Neural progenitor cell (in vitro differentiated cells): Measurements from ENCODE around the gene PARP3. TPM values are rescaled to one million over a fixed set of nuclear protein-coding genes. Genes with fewer than 3 reads are reported as not detected.

Experiments
- DNase-seq: peaks from one replicate; pipeline ENCODE4 v3.0.0-alpha.2; 2016; ENCODE audit warnings: low spot score
- H2AFZ ChIP-seq: fragments of 200-600 bp; sonication (generic); replicated peaks from 2 replicates; pipeline ENCODE4 v1.6.1; 2016; ENCODE audit warnings: antibody characterized with exemption
- H3F3A ChIP-seq: fragments of 200-600 bp; sonication (generic); 2 replicates; pipeline ENCODE4 v1.6.1; 2016; ENCODE audit warnings: antibody characterized with exemption, low read depth
- H3K27ac ChIP-seq: fragments of 200-600 bp; sonication (generic); 2 replicates; pipeline ENCODE4 v1.5.1; 2016; ENCODE audit warnings: mild to moderate bottlenecking
- H3K27me3 ChIP-seq: fragments of 200-600 bp; sonication (generic); 2 replicates; pipeline ENCODE4 v1.6.1; 2016; ENCODE audit warnings: mild to moderate bottlenecking, moderate library complexity
- H3K36me3 ChIP-seq: fragments of 200-600 bp; sonication (generic); 2 replicates; pipeline ENCODE4 v1.5.1; 2016
- H3K4me1 ChIP-seq: fragments of 200-600 bp; sonication (generic); 2 replicates; pipeline ENCODE4 v1.6.1; 2016; ENCODE audit warnings: mixed run types
- H3K4me2 ChIP-seq: fragments of 200-600 bp; sonication (generic); 2 replicates; pipeline ENCODE4 v1.6.1; 2016
- H3K4me3 ChIP-seq: fragments of 200-600 bp; sonication (generic); 2 replicates; pipeline ENCODE4 v1.5.1; 2016
- H3K79me2 ChIP-seq: fragments of 200-600 bp; sonication (generic); 2 replicates; pipeline ENCODE4 v1.6.1; 2016; ENCODE audit warnings: low read depth
- H3K9ac ChIP-seq: fragments of 200-600 bp; sonication (generic); 2 replicates; pipeline ENCODE4 v1.6.1; 2016
- H3K9me3 ChIP-seq: fragments of 200-600 bp; sonication (generic); 2 replicates; pipeline ENCODE4 v1.5.1; 2016; ENCODE audit warnings: low read depth
- H4K20me1 ChIP-seq: fragments of 200-600 bp; sonication (generic); 2 replicates; pipeline ENCODE4 v1.6.1; 2016; ENCODE audit warnings: low read depth
- H3K27ac Mint-ChIP-seq: 3 replicates; pipeline ENCODE4 v1.8.0; 2021; ENCODE audit warnings: mixed read lengths
- H3K27me3 Mint-ChIP-seq: 2 replicates; pipeline ENCODE4 v1.8.0; 2022; ENCODE audit warnings: low read depth, mild to moderate bottlenecking, inconsistent platforms, moderate library complexity, mixed read lengths; ENCODE audit not compliant: insufficient read depth
- H3K36me3 Mint-ChIP-seq: 3 replicates; pipeline ENCODE4 v1.8.0; 2021; ENCODE audit warnings: mixed read lengths
- H3K4me1 Mint-ChIP-seq: 3 replicates; pipeline ENCODE4 v1.8.0; 2021; ENCODE audit warnings: mixed read lengths
- H3K4me3 Mint-ChIP-seq: 3 replicates; pipeline ENCODE4 v1.8.0; 2021; ENCODE audit warnings: mild to moderate bottlenecking, moderate library complexity, mixed read lengths
- H3K9me3 Mint-ChIP-seq: 3 replicates; pipeline ENCODE4 v1.8.0; 2020; ENCODE audit warnings: mixed read lengths
- EZH2 ChIP-seq: fragments of 200-600 bp; sonication (generic); IDR thresholded peaks from 2 replicates; pipeline ENCODE4 v1.6.1; 2017; ENCODE audit warnings: antibody characterized with exemption, mild to moderate bottlenecking, moderate library complexity
- EZH2phosphoT487 ChIP-seq: fragments of 200-600 bp; sonication (generic); IDR thresholded peaks from 2 replicates; pipeline ENCODE4 v1.6.1; 2017; ENCODE audit warnings: antibody characterized with exemption
- total RNA-seq: library from RNA; depleted of rRNA; stranded (reverse); fragments of >200 nt; gene quantifications from 2 replicates; pipeline ENCODE4 v1.2.3, GENCODE V29; 2015; ENCODE audit warnings: low replicate concordance
- TF ChIP-seq, protein P1 (sequence below): fragments of 200-600 bp; sonication (generic); IDR thresholded peaks from 2 replicates; pipeline ENCODE4 v1.5.1; 2017; ENCODE audit warnings: antibody characterized with exemption, mild to moderate bottlenecking

PARP3 gene
- total RNA-seq, 1 donor from 2014 or later: 3.9 TPM

DNA sequence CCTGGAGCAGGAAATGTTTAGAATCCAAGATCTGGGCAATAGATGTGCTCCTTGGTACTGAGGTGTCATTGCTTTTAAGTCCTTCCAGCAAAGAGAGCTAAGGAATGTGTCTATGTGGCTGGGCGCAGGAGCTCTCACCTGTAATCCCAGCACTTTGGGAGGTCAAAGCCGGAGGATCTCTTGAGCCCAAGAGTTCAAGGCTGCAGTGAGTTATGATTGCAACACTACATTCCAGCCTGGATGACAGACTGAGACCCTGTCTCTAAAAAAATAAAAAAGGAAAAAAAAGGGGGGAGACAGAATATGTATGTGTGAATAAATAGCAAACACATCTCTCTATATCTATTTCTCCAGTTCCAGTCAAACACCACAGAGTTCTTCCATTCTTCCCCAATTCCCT is 8.7 kb downstream of the PARP3 start:
- Histone ChIP-seq H2AFZ (no peak overlapping the region), H3F3A (peaks cover 6% of the 10 kb centered on the region), H3K4me2 (no peak overlapping the region), H4K20me1 (peaks cover 8% of the 10 kb centered on the region), H3K4me1 (peaks cover 4% of the 10 kb centered on the region), H3K4me3 (no peak overlapping the region), H3K9ac (no peak overlapping the region), H3K27ac (no peak overlapping the region), H3K79me2 (no peaks in the 10 kb centered on the region), H3K27me3 (peaks cover 77% of the 10 kb centered on the region), H3K36me3 (no peaks in the 10 kb centered on the region), H3K9me3 (no peaks in the 10 kb centered on the region)
- no peak for DNase-seq
- TF ChIP-seq, protein P1, sequence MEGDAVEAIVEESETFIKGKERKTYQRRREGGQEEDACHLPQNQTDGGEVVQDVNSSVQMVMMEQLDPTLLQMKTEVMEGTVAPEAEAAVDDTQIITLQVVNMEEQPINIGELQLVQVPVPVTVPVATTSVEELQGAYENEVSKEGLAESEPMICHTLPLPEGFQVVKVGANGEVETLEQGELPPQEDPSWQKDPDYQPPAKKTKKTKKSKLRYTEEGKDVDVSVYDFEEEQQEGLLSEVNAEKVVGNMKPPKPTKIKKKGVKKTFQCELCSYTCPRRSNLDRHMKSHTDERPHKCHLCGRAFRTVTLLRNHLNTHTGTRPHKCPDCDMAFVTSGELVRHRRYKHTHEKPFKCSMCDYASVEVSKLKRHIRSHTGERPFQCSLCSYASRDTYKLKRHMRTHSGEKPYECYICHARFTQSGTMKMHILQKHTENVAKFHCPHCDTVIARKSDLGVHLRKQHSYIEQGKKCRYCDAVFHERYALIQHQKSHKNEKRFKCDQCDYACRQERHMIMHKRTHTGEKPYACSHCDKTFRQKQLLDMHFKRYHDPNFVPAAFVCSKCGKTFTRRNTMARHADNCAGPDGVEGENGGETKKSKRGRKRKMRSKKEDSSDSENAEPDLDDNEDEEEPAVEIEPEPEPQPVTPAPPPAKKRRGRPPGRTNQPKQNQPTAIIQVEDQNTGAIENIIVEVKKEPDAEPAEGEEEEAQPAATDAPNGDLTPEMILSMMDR: no peak
- TF ChIP-seq EZH2phosphoT487 (no peak), EZH2 (no peak)
- H3K9me3 Mint-ChIP-seq: no peaks in the 10 kb centered on the region
- H3K27me3 Mint-ChIP-seq: peaks cover 6% of the 10 kb centered on the region
- H3K4me1 Mint-ChIP-seq: peaks cover 10% of the 10 kb centered on the region
- H3K4me3 Mint-ChIP-seq: no peak overlapping the region
- no peak overlapping the region for H3K27ac Mint-ChIP-seq
- no peaks in the 10 kb centered on the region for H3K36me3 Mint-ChIP-seq

DNA sequence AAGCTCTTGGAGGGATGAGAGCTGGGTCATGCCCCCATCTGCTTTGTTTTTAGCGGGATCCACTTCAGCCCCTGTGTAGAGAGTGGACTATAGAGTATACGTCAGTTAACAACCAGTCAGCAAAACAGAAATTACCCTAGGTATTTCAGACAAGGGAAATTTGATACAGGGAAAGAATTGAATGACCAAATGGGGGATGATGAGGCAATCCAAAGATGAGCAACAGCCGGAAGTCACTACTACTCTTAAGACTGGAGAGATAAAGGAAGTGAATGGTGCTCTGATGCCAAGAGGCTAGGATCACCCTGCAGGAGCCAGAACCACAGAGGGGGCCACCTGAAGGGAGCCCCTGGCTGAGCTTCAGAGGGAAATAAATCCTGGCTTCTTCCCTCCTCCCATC is 11.3 kb downstream of the PARP3 start:
- Histone ChIP-seq H3K4me2 (no peak overlapping the region), H3K27ac (no peak overlapping the region), H3K4me1 (peaks cover 13% of the 10 kb centered on the region), H3F3A (peaks cover 21% of the 10 kb centered on the region), H3K27me3 (peaks cover 84% of the 10 kb centered on the region), H3K79me2 (no peaks in the 10 kb centered on the region), H3K36me3 (no peaks in the 10 kb centered on the region), H3K9me3 (no peaks in the 10 kb centered on the region), H3K9ac (no peak overlapping the region), H4K20me1 (peaks cover 17% of the 10 kb centered on the region), H3K4me3 (no peak overlapping the region), H2AFZ (no peak overlapping the region)
- TF ChIP-seq, protein P1: no peak
- TF ChIP-seq EZH2 (no peak), EZH2phosphoT487 (no peak)
- Mint-ChIP-seq H3K9me3 (no peaks in the 10 kb centered on the region), H3K4me1 (peaks cover 10% of the 10 kb centered on the region), H3K27ac (no peak overlapping the region), H3K36me3 (peaks cover 3% of the 10 kb centered on the region), H3K4me3 (no peak overlapping the region), H3K27me3 (peaks cover 4% of the 10 kb centered on the region)
- DNase-seq: no peak

DNA sequence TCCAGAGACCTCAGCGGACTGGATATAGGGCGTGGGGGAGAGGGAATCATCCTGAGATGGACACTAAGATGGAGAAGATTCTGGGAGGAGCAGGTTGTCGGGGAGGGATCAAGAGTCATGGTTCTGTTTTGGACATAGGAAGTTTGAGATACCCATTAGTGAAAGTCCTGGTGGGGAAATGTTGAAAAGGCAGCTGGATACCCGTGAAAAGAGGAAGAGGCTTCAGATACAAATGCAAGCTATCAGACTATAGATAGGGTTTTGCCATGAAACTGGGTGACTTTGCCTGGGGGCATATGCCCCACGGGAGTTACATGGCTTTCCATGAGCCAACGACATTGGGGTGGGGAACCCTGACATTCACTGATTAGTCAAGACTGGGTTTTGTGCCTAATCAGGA is 11.9 kb downstream of the PARP3 start:
- Mint-ChIP-seq H3K4me3 (no peak overlapping the region), H3K36me3 (peaks cover 3% of the 10 kb centered on the region), H3K4me1 (peaks cover 10% of the 10 kb centered on the region), H3K27ac (no peak overlapping the region), H3K9me3 (no peaks in the 10 kb centered on the region), H3K27me3 (peaks cover 4% of the 10 kb centered on the region)
- Histone ChIP-seq H3K79me2 (no peaks in the 10 kb centered on the region), H4K20me1 (peaks cover 17% of the 10 kb centered on the region), H3K36me3 (no peaks in the 10 kb centered on the region), H2AFZ (no peak overlapping the region), H3K4me2 (no peak overlapping the region), H3K4me1 (peaks cover 13% of the 10 kb centered on the region), H3K9me3 (no peaks in the 10 kb centered on the region), H3K4me3 (no peak overlapping the region), H3K9ac (no peak overlapping the region), H3K27me3 (peaks cover 77% of the 10 kb centered on the region), H3K27ac (no peak overlapping the region), H3F3A (peaks cover 21% of the 10 kb centered on the region)
- TF ChIP-seq EZH2phosphoT487: no peak
- no peak for TF ChIP-seq EZH2
- TF ChIP-seq, protein P1: no peak
- no peak for DNase-seq
